Measurements from ENCODE around the gene TMEM132D.

The TMEM132D gene

DNA sequence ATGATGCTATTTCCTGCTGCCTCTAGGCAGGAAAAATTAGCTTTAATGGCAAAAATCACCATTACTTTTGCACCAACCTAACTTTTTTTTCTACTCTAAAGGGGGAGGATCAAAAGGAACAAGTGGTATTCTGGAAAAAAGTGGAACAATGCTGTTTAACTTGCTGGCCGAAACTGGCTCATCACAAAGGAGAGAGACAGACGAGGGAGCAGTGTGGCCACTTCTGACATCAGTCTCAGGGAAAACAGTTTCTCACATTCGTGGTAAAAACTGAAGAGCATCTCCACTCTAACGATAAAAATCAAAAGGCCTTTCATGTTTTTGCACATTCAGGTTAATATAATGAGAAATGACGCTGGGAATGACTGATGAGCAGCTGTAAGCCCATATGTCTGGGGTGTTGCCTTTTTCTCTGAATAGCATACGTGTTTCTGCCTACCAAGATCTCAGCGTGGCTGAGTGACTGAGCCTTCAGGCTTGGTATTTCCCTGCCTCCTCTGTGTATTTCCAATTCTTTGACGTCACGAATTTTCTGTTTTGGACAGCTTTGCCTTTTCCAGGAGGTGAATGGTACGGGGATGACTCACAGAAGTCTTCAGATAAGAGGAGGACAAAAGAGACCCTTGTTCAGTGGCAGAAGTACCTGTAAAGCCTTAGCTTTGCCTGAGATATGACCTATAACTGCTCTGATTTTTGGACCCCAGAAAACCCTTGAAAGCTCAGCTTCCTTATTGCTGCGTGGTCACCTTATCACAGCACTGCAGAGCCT, 691.8 kb downstream of the TMEM132D start:
- TF ChIP-seq, protein P1, sequence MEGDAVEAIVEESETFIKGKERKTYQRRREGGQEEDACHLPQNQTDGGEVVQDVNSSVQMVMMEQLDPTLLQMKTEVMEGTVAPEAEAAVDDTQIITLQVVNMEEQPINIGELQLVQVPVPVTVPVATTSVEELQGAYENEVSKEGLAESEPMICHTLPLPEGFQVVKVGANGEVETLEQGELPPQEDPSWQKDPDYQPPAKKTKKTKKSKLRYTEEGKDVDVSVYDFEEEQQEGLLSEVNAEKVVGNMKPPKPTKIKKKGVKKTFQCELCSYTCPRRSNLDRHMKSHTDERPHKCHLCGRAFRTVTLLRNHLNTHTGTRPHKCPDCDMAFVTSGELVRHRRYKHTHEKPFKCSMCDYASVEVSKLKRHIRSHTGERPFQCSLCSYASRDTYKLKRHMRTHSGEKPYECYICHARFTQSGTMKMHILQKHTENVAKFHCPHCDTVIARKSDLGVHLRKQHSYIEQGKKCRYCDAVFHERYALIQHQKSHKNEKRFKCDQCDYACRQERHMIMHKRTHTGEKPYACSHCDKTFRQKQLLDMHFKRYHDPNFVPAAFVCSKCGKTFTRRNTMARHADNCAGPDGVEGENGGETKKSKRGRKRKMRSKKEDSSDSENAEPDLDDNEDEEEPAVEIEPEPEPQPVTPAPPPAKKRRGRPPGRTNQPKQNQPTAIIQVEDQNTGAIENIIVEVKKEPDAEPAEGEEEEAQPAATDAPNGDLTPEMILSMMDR (IDR thresholded peaks at IDR 0.05; ENCODE audit: extremely low read depth, missing control alignments) = no peak
- no peak for DNase-seq (ENCODE audit: low spot score)

DNA sequence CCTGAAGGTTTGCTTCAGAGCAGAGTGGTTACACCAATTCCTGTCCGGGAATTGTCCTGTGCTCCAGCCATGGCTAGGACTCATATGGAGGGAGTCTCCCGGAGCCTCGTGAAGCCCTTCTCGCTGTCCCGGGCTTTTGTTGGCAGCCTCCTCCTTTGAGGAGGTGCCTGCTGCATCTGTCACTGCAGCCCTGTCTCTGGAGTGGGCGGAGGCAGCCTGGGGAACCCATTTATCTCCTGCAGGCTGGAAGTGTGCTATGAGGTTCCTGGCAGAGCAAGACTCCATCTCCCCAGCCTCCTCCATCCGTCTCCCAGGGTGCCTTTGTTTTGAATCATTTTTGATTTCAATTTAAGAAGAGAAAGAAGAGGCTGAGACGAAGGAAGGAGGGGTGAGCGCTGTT, 695.3 kb downstream of the TMEM132D start:
- no peak for DNase-seq (ENCODE audit: low spot score)
- TF ChIP-seq, protein P1 (IDR thresholded peaks at IDR 0.05; ENCODE audit: extremely low read depth, missing control alignments) = no peak

DNA sequence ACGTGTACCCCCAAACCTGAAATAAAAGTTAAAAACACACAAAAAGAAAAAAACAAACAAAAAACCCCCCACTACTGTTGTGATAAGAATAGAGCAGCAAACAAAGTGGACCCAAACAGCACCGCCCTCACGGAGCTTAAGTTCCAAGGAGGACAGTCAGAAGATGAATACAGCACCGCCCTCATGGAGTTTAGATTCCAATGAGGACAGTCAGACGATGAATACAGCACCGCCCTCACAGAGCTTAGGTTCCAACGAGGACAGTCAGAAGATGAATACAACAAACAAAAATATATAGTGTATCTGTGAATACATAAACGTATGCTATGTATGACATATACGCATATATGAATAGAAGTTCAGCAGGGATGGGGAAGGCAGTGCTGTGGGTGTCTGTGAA, 696.7 kb downstream of the TMEM132D start:
- TF ChIP-seq, protein P1 (IDR thresholded peaks at IDR 0.05; ENCODE audit: extremely low read depth, missing control alignments) = no peak

DNA sequence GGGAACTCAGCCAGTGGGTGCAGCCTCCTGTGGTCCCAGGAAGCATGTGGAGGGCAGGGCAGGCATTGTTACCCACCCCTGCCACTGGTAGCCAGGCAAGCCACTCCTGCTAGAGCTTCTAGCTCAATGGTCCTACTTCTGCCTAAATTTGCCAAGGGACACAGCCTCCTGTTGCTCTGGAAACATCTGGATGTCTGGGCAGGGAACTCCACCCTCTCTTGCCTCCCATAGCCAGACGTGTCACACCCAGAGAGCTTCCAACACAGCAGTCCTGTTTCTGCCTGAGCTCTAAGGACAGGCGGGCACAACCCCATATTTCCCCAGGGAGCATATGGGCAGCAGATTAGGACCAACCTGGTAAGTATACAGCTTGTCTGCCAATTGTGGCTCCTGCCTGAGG, 700.4 kb downstream of the TMEM132D start:
- TF ChIP-seq, protein P1 (IDR thresholded peaks at IDR 0.05; ENCODE audit: extremely low read depth, missing control alignments) = no peak
- no peak for DNase-seq (ENCODE audit: low spot score)

More for the DNA sequence above, 696.7 kb downstream of the TMEM132D start:
- no peak for DNase-seq (ENCODE audit: low spot score)

DNA sequence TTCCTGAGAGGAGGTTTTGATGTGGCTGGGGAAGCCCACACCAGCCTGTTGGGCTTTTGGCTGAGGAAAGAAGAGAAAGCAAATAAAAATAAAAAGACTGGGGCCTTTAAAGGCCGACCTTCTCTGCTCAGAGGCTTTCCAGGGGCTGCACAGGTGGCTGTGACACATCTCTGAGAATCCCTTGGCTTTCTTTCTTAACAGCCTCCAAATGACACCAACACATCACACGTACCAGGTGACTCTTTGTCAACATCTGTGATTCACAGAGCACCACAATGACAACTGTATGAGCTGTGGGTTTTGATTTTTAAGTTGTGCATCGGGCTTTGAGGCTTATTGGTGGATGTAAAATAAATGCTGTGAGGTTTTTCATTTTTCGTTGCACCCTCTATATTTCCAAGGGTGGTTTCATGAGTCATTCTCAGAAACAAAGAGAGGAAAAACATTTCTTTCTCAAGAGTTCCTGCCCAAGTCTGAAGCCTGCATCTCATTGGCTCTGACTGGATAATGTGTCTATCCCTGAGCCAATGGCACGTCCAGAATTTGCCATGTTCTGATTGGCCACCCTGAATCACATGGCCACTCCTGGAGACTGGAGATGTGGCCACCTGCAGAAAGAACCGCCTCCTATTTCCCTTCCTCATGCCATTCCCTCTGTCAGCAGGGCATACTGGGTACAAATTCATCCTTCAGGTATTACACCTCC, 701.6 kb downstream of the TMEM132D start:
- TF ChIP-seq, protein P1 (IDR thresholded peaks at IDR 0.05; ENCODE audit: extremely low read depth, missing control alignments) = no peak
- no peak for DNase-seq (ENCODE audit: low spot score)

DNA sequence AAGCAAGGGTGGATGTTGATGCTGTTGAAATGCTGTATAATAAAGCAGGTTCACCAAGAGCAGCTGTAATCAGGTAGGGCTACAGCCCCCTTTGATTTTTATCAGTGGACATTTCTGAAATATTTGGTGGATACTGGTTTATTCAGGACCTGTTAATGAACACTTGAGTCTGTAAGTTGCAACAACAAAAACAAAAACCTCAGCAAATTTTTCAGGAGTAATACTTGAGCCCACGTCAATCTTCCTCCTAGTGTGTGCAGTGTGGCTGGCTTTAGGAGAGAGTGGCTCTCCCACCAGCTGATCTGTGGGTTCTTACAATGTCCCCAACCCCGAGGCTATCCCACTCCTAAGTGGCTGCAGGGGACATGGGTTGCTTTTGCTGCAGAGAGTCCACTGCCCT, 702.8 kb downstream of the TMEM132D start:
- no peak for DNase-seq (ENCODE audit: low spot score)
- TF ChIP-seq, protein P1 (IDR thresholded peaks at IDR 0.05; ENCODE audit: extremely low read depth, missing control alignments) = no peak

DNA sequence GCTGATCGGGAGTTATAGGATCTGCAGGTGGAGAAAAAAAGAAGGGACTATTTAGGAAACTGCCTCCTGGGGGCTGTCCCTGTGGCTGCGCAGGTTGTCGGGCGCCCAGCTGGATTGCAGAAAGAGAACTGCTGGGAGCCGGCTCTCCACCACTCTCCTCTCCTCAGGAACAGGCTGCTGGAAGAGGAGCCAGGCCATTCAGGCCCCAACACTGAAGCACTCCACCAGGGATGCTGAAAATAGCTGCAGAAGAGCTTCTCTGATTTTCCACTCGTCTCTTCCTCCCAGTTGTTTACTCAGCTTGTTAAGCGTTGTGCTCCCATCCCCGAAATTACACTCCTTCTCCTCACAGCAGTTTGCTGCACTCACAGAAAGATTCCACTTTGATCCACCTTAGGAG, 703.2 kb downstream of the TMEM132D start:
- TF ChIP-seq, protein P1 (IDR thresholded peaks at IDR 0.05; ENCODE audit: extremely low read depth, missing control alignments) = no peak
- no peak for DNase-seq (ENCODE audit: low spot score)

Data from GM20000 (cell line).